ENCODE results near the gene CEP162.

DNA sequence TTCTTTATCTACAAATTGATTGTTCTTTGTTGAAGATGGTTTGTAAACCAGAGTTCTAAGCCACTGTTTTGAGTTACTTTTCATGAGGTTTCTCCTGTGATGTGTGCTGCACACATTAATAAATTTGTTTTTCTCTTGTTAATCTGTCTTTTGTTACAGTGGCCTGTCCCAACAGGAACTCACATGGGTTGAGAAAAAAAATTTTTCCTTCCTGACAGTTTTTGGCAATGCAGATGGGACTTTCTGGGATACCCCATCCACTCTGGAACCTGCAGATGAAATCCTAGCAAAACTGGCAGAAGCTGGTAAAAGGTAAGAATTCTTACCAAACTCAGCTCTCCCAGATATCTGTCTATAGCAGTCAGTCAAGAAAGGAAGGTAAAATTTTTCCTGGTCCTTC, 88.1 kb downstream of the CEP162 start:
- TF ChIP-seq, protein P1, sequence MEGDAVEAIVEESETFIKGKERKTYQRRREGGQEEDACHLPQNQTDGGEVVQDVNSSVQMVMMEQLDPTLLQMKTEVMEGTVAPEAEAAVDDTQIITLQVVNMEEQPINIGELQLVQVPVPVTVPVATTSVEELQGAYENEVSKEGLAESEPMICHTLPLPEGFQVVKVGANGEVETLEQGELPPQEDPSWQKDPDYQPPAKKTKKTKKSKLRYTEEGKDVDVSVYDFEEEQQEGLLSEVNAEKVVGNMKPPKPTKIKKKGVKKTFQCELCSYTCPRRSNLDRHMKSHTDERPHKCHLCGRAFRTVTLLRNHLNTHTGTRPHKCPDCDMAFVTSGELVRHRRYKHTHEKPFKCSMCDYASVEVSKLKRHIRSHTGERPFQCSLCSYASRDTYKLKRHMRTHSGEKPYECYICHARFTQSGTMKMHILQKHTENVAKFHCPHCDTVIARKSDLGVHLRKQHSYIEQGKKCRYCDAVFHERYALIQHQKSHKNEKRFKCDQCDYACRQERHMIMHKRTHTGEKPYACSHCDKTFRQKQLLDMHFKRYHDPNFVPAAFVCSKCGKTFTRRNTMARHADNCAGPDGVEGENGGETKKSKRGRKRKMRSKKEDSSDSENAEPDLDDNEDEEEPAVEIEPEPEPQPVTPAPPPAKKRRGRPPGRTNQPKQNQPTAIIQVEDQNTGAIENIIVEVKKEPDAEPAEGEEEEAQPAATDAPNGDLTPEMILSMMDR (IDR thresholded peaks at IDR 0.05) = no peak
- no peak for TF ChIP-seq EZH2 (IDR thresholded peaks at IDR 0.05)
- no peak for TF ChIP-seq EZH2phosphoT487 (IDR thresholded peaks at IDR 0.05)

Measured in neural progenitor cell (in vitro differentiated cells).